Fibroblast of skin of left quadriceps (primary cell): ENCODE measurements around the gene OR10G3.
A peak's percentile ranks its signal among the peaks of the same experiment; 100 is the strongest.

Experiments
- DNase-seq, 2 experiments: peaks; one replicate each; pipeline ENCODE4 v3.0.0-alpha.2; 2013; ENCODE audit warnings: low read depth in 2 of 2

The OR10G3 gene

DNA sequence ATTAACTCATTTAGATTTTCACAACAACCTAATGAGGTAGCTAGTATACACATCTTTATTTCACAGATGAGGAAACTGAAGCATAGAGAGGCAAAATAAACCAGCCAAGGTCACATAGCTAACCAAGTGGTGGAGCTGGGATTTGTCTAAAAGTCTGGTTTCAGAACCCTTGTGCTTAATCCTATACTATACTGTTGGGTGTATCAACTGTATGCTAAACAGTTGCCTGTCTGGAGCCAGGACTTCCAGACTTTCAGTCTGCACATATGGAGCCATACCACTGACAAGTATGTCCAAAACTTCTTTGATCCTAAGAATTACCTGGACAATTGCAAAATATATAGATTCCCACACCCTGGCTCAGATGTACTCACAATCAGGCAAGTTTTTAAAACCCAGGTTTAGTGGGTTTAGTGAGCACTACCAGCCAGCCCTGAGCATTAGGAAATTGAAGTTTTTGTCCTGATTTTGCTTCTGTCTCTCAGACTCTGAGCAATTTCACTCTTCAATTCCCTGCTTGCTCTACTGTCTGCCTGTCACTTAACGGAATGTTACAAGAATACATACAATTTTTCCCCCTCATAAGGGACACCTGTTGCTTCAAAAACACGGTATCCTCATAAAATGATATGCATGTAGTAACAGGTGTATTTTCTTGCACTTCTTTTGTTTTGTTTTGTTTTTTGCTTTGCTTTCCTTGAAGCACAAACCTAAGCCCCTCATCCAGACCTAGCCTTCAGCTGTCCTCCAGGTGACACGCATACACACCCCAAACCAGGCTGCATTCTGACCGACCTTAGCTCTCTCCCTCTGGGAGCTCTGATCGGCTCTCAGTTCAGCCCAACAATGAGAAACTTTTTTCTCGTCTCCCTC, 44.1 kb downstream of the OR10G3 start:
- no peak for DNase-seq

DNA sequence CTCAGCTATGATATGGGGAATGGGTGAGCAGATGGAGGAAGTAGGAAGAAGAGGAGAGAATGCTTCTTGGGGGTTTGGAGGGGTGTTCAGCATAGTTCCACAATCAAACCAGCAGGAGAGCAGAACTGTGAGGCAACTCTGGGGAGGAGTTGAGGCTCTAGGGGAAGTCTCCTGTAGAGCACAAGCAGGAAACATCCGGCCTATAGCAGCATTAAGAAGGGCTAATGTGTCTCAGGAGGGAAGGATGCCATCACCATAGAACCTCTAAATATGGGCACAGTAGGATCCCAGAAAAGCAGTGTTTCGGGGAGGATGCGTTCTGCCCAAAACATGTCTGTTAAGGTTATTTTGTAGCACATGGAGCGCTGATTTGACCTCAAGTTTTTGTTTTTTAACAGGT, 45.3 kb downstream of the OR10G3 start:
- no peak for DNase-seq

DNA sequence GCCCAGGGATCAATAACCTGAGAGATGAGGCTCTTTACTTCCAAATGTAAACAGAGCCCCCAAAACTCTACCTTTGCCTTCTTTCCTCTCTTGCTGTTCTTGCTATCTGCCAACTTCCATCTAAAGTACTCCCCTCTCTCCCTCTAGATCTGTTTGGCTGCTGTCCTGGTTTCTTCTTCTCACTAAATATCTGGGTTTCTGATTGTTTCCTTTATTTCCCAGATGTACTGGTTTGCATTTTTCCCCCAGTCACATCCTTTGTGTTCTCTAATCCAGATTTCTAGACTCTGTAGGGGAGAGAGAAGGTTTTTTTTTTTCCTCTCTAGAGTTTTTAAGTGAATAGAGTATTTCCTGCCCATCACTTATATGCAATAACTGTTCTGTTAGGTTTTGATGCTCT, 46.6 kb downstream of the OR10G3 start:
- no peak for DNase-seq

DNA sequence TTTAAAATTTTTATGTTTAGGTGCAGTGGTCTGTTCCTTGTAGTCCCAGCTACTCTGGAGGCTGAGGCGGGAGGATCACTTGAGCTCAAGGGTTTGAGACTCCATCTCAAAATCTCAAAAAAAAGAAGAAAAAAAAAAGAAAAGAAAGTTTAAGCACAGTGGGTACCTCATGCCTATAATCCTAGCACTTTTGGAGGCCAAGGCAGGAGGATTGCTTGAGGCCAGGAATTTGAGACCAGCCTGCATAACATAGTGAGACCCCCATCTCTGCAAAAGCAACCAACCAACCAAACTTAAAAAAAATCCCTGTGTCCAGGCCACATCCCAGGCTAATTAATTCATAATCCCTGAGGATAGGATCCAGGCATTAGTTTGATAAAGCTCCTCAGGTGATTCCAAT, 50.4 kb downstream of the OR10G3 start:
- DNase-seq = no peak

DNA sequence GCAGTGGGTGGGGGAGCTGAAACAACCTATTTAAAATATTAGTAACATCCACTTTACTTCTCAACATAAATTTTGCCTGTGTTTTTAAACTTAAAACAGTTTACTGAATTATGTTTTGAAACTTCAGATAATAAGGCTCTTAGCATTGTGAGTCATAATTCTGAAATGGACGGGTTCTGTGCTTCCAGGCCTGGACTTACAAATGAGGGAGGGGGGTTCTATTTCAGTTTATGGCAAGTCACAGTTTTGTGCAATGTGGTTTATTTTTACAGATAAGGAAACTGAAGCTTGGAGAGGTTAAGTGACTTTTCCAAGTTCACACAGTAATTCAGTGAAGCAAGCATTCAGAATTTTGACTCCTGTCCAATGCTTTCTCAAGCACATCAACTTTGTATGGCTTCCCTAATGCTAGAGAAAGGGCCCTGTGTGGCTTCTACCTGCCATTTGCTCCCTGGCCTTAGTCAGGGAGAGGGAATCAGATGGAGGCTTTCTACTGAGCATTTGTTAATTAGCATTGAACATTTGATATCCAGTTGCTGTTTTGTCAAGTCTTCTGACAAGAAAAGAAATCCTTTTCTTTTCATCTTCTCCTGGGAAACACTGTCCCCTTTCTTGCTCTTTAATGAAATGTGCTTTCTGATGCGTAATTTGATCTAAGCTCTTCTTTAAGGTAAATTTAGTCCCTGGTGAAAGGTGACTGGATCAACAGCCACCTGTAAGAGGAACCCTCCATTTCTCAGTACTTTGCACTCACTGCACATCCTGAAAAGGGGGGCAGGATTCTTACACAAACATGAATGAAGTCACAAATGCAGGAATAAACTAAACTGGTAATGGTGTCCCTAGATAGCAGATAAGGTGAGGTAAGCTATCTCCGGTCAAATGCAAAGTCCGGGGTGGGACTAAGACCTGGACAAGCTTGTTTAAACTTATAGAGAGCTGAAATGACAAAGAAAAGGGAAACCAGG, 51.2 kb downstream of the OR10G3 start:
- no peak for DNase-seq

DNA sequence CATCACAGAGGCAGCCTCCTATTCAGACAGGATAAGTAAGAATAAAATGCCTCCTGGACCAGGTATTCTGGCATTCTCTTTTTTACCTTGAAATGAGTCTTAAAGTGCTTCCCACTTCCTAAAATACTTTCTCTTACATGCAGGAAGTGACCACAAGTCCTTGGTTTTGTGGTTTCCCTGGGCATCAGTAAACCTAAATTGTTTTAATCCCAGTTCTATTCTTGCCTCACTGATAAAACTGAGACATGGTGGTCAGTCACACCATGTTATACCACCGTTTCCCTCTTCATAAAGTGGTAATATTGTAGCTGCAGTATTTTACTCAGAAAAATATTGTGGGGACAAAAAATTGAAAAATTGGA, 52.6 kb downstream of the OR10G3 start:
- no peak for DNase-seq

DNA sequence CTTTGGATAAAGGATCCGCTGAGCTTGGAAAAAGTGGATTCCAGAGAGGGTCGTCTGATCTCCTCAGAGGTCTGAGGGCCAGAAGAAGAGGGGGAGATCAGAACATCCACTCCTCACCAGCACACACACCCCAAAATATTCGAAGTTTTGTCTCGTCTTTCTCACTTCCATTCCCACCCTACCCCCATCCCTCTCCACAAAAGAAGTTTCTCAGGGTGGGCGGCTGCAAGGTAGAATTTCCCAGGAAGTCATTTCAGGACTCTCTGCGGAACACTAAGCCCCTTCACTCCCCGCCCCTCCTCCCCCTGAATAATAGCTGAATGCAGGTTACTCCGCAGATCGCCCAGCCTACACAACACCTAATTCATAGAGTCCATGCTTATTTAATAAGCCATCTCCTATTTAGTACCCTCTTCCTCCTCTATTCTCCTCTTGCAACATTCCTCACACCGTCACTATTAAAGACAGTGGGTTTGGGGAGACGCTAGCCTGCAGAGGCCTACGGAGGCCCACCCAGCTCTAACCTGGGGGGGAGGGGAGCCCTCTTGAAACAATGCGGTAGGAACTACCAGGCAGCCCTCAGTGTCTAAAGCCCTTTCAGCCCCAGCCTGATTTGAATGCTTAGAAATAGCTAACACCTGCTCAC, 53.1 kb downstream of the OR10G3 start:
- no peak for DNase-seq

DNA sequence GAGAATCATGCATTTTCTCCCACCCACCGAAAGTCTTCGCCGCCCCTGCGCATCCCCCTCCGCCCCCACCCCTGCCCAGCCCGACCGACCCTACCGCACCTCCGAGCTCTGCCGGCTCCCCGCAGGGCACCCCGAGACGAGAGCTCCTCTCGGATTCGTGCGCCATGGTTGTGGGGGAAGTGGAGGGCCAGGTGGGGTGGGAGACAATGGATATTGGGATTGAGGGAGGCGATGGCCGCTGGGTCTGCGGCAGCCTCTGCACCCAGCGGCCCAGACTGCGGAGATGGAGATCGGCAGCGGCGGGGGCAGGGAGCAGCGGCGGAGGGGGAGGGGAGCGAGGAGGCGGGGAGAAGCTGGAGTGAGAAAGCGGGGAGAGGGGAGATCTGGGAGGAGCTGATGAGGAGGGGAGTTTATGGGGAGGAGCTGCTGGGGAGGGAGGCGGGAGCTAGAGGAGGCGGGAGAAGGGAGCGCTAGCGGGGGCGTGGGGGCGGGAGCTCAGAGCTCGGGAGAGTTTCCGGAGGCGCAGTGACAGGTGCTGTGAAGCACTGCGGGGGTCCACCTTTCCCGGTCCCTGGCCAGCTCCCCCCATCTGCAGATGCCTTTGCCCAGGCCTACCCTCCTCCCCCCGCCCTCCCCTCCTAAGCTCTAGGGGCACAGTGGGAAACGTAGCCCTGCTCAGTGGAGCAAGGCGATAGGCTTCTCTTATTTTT, 53.8 kb downstream of the OR10G3 start, which contains the start of gene SALL2:
Gene SALL2, minus strand, starts transcription at position 385 of the 710 bp plus-strand sequence. Its CDS starts 219 bp downstream, at position 166.
- peak; percentile 39 to 50 for DNase-seq

DNA sequence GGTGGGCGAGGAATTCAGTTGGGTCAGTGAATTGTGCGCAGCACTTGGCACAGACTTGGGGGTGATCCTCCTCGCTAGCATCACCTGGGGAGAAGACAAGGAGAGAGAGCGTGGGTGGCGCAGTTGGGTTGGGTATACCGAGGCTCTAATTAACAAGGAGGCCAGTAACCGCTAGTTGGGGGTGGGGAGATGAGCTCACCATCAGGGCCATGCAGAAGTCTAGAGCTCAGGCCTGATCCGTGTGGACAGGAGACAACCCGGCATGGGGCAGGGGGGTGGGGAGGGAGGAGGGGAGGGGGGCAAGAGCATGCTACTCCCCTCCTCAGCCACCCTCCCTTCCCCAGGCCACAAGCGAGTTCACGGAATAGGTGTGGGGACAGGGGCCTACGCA, 54.3 kb downstream of the OR10G3 start:
- DNase-seq = no peak

DNA sequence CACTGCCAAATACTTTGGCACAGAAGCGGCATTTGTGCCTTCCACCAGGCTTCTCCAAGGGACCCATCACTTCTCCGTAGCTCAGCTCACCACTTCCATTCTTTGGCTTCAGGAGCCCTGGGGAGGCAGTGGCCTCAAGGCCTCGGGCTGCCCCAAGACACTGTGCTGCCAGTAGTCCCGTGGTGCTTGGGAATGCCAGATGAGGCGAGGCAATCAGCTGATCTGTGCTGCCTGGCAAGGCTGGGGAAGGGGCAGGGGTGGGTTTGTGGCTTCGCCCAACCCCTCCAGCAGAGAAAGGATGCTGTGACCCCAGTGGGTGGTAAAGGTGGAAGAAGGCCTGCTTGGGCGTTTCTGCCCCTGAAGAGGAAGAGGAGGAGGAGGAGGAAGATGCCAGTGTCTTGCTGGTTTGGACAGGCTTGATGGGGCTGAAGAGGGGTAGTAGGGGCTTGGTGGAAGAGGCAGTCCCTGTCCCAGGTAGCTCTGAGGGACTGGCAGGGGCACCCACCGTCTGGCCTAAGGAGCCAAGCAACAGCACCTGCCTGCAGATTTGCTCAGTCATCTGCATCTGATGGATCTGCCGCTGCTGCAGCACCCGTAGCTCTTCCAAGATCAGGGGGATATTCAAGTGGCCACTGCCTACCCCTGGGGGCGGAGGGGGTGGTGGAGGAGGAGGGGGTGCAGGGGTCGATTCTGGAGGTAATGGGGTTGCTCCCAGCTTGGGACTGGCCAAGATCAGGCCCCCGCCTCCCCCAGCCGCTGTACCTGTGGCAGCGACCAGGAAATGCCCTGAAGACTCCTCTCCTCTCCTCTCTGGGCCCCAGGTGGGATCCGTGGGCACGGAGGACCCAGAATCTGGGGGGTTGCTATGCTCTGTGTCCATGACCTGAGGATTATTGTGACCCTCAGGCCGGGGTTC, 55.0 kb downstream of the OR10G3 start:
- DNase-seq = no peak

DNA sequence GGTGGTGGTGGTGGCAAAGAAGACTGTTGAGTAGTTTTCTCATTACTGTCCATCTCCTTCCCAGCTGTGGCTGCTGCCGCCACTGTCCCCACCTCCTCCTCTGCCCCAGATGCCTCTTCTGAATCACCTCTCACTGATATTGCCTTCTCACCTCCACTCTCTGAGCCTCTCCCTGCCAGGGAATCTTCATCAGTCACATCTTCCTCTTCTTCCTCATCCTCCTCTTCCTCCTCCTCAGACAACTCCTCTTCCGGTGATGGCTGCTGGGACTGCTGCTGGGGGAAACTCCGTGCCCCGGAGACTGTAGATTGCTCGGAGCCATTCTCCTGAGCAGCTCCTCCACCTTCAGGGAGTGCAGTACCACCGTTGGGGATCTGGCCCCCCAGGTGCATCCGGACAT, 56.7 kb downstream of the OR10G3 start:
- DNase-seq = no peak

DNA sequence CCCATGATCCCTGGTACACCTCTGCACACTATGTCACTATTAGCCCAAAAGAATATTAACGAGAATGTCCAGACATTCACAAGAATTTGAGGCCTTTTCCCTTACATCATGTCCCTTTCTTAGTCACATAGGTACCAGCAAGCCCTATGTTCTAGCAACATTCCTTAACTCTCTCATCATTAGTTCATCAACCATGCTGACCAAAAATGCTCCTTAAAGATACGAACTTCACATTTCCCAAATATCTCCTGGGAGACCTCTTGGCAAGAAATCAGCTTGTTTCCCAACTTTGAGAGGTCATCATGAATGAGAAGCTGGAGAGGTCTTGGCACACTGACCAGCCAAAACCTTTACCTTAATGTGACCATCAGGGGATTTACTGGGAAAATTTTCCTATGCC, 58.4 kb downstream of the OR10G3 start:
- peak; percentile 36 to 44 for DNase-seq

DNA sequence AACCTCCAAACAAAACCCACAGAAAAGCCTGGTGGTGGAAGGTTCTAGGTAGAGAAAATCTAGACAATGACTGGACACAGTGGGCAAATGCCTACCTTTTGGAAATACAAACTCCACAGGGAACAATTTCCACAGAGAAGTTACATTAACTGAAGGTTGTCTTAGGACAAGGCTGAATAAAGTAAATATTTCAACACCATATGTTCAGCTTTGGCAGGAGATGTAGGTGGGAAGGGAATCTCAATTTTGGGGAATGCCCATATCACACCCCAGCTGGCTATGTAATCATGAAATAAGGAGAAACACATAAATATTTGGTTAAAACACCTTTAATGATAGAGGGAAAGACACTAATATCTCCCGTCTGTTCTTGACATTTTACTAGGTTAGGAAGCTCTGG, 59.1 kb downstream of the OR10G3 start:
- no peak for DNase-seq

DNA sequence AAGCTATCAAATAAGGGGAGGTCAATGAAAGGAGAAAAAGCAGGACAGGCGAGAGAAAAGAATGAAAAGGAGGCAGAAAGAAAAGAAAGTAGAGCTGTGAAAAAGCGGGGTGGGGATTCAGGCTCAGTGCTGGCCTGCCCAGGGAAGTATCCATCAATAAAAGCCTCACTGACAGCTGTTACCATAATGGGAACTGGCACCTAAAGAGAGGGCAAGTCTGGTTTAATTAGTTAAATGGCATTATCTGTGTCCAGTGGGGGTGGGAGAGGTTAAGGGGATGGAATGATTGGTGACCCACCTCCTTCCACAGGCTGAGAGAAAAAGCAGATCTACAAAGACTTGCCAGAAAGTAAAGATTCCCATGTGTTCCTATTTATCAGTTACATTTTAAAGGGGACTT, 61.2 kb downstream of the OR10G3 start:
- no peak for DNase-seq
